ENCODE results near the gene GPR65.

GPR65 gene

DNA sequence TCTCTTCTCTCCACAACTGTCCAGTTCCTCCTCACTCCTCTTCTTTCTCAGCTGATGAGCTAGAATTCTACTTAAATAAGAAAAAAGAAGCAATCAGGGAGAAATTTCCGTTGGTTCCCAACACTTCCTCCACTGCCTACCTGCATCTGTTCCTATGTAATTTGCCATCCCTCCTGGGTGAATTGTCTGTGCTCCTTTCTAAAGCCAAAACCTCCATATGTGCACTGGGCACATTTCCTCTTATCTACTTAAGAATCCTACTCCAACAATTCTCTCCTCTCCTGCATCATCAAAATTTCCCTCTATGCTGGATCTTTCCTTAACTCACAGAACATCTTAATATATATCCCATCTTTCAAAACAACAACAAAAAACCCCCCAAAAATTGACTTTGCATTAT, 35.2 kb downstream of the GPR65 start:
- no peak for DNase-seq (ENCODE audit: low read depth)

DNA sequence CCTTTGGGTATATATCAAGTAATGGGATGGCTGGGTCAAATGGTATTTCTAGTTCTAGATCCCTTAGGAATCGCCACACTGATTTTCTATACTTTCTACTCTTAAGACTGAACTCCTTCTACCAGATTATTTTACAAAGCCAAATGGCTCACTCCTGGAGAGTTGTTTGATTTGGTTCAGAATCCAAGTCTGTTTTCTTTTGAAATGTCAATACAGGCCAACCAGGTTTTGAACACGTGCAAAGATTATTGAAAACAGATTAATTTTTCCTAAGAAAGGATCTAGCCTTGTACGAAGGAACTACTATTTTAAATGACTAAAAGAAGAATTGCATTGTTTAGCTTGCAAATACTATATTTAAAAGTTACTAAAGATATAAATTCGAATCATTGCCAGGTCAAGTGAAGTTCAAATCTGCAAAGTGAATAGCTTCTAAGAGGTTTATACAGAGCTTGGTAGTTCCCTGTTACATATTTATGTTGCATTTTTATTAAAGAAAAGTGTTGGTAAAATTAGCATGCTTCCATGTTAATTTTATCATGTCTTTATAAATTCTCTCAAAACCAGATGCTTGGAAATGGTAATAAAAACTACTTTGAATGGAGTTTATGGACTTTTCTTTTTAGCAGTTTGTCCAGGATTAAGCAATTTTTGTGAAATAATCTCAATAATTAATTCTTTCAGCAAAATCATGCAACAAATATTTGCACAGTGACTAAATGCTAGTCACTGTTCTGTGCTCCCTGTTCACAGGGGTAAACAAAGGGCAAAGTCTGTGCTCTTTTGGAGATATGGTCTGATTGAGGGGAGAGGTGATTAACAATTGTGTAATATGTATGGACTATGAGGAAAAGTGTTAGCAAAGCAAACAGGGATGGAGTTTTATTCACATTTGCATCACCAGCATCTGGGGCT, 38.9 kb downstream of the GPR65 start:
- DNase-seq (ENCODE audit: low read depth) = no peak

DNA sequence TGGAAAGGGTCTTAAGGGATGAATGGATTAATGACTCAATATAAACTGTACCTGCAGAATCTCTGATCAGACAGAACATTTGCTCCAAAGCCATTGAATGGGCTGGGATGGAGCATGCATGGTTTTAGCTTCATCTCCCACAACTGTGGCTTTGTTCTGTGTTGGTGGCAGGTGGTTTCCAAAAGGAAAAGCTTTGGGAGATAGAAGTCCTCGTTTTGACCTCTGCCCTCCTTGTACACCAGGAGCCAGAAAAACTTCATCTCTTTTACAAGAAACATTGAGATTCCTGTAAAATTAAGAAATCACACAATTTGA, 39.5 kb downstream of the GPR65 start:
- DNase-seq (ENCODE audit: low read depth) = no peak

DNA sequence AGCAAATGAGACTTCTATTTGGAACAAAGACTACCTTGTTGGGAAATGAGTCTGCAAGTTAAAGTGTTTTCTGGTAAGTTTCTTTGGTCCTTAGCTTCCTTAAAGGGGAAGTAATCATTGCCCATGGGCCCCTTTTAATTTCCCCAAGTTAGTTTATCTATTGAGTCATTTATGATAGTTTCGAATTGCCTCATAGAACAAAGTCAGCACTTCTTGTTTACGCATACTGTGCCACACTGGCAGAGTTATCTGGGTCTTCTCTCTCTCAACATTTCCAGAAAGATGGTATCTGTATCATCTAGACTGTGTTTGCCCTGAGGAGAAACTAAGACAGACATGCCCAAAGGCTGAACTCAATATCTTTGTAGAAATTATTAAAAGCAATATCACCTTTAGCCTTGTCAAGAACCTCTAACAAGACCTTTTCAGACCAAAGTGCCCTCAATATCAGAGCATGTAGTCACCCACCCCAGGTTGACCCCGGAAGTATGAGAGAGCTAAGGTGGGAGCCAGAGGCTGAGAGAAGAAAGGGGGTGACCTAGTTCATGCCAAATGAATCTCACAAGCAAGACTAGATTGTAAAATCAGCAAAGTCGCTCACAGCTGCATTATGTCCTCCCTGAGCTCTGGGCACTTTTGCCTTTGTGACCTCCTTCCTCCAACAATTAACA, 40.0 kb downstream of the GPR65 start:
- DNase-seq (ENCODE audit: low read depth) = no peak

DNA sequence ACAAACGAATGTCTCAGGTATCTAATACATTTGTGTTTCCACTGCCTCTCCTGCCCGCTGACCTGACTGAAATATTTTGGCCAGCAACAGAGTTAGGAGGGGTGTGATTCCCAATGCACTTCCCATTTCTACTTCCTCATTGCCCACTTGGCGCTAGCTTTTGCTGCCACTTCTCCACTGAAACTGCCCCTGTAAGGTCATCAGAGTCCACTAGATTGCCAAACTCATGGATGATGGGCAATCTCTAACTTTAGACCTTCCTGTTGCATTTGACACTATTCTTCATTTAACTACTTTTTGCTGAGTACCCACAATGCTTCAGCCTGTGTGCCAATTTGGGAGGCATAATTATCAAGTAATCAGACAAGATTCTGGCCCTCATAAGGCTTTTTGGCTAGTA, 40.8 kb downstream of the GPR65 start:
- DNase-seq (ENCODE audit: low read depth) = no peak

DNA sequence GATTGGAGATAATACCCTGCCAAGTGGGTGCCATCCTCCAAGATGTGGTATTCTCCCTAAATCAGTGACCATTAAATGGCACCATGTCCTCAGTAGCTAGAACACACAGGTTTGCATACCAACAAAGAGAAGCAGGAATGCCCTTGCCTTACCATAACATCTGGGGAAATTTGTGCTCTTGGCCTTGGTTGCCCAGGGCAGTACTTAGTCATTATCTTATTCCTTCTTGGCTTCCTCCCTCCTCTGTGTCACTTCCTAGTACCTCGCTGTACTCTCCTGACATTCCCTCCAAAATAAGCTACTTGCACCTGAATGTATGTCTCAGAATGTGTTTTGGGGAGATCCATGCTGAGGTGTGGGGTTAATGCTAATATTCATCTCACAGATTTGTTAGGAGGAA, 43.4 kb downstream of the GPR65 start:
- no peak for DNase-seq (ENCODE audit: low read depth)

DNA sequence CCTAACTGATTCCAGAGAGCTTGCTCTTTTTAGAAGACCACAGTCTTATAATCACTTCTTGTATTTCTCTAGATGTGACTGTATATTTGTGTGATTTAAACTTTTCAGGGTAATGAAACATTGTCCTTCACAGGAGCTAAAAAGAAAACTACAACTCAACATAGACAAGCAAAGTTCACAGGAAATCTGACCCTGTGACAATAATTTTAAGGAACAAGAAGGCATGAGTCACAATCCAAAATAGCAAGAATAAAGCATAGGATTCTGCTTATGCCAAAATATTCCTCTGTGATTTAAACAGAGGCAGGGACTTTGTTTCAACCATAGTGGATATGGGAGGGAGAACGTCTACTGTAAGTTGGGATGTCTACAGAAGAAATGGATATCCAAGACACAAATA, 44.3 kb downstream of the GPR65 start:
- DNase-seq (ENCODE audit: low read depth) = no peak

DNA sequence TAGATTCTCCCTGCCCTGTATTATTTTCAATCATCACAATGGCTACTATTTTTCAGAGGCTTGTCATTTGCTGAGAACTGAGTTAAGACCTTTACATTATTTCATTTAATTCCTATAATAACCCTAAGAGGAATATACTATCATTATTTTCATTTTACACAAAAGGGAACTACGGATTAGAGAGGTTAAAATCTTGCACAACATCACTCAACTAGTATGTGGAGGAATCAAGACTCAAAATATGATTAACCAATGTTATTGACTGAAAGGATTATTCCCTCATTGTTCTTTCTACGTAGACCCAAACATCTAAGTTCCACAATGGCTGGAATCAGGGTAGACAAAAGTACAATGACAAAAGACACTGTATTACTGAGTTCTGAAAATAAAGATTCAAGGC, 45.0 kb downstream of the GPR65 start:
- no peak for DNase-seq (ENCODE audit: low read depth)

DNA sequence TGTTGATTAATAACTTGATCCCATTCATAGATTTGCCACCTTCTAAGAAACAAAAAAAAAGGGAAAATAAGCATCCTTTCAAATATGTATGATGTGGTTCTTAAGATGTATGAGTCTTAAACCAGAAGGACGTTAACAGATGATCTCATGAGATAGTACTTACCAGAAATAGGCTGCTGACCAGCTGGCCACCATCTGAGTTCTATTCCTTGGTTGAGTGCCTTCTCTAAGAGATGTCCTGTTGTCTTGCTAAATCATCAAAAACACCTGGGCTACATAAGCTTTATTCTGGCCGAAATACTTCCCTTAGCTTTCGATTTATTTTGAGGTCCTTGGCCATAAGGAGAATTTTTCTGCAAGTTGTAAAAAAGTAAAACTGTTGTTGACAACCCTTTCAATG, 55.6 kb downstream of the GPR65 start:
- DNase-seq (ENCODE audit: low read depth) = no peak

DNA sequence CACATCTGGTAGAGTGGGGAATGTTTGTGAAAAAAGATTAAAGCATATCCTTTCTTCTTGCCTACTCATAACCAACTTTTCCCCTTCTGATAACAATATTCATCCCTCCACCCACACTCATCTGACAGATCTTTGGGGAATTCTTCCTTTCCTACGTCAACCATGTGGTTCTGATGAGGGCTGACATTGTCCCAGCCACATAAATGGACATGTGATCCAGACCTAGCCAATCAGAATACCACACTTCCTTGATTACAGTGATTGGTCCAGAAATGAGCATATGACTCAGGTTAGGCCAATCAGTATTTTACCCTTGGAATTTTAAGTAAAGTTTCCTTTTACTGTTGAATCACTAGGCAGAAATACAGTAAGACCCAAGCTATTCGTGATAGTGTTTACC, 58.9 kb downstream of the GPR65 start:
- no peak for DNase-seq (ENCODE audit: low read depth)
